HS-5 (cell line): ENCODE measurements around the gene DNMT3B.
A peak's percentile ranks its signal among the peaks of the same experiment; 100 is the strongest.
"Not testable (repeated sequence)": the region's sequence is repeated elsewhere in the genome, so short reads cannot be mapped to it uniquely, and the experiment has no call there.

ENCODE experiments used
- DNase-seq: peaks from one replicate; pipeline ENCODE4 v3.0.0-alpha.2; 2012; ENCODE audit warnings: low read depth

The DNMT3B gene

GRCh38 chr20:32790751-32791057 is 28.5 kb downstream of the DNMT3B start:
- DNase-seq, result no peak

GRCh38 chr20:32792316-32792715 is 30.1 kb downstream of the DNMT3B start:
- DNase-seq, result no peak

GRCh38 chr20:32792731-32793458 is 30.7 kb downstream of the DNMT3B start:
- DNase-seq, result no peak

- no peak for DNase-seq
Measured at GRCh38 chr20:32796383-32796948, 34.3 kb downstream of the DNMT3B start.

- no peak for DNase-seq
Measured at GRCh38 chr20:32796981-32797451, 34.8 kb downstream of the DNMT3B start.

- DNase-seq, result not testable (repeated sequence)
Measured at GRCh38 chr20:32797571-32797970, 35.4 kb downstream of the DNMT3B start.

- DNase-seq, result no peak
Measured at GRCh38 chr20:32798046-32798981, 36.1 kb downstream of the DNMT3B start.

GRCh38 chr20:32803092-32803491 is 40.9 kb downstream of the DNMT3B start:
- DNase-seq, result no peak

GRCh38 chr20:32804022-32804715 is 42.0 kb downstream of the DNMT3B start:
- DNase-seq, result no peak

- no peak for DNase-seq
Measured at GRCh38 chr20:32804817-32805216, 42.6 kb downstream of the DNMT3B start.

GRCh38 chr20:32805721-32806120 is 43.5 kb downstream of the DNMT3B start:
- DNase-seq, result no peak

- no peak for DNase-seq
Measured at GRCh38 chr20:32806356-32806755, 44.2 kb downstream of the DNMT3B start.

- DNase-seq, result no peak
Measured at GRCh38 chr20:32807706-32808105, 45.5 kb downstream of the DNMT3B start.

- no peak for DNase-seq
Measured at GRCh38 chr20:32808438-32808837, 46.3 kb downstream of the DNMT3B start.

GRCh38 chr20:32809907-32810306 is 47.7 kb downstream of the DNMT3B start:
- DNase-seq, result no peak

GRCh38 chr20:32810941-32811340 is 48.8 kb downstream of the DNMT3B start:
- no peak for DNase-seq

- no peak for DNase-seq
Measured at GRCh38 chr20:32811886-32812285, 49.7 kb downstream of the DNMT3B start.

- DNase-seq, result no peak
Measured at GRCh38 chr20:32819992-32820697, 58.0 kb downstream of the DNMT3B start.

- no peak for DNase-seq
Measured at GRCh38 chr20:32820698-32821377, 58.7 kb downstream of the DNMT3B start.

GRCh38 chr20:32822225-32822624 is 60.0 kb downstream of the DNMT3B start:
- no peak for DNase-seq

- peak; percentile 74 for DNase-seq
Measured at GRCh38 chr20:32823078-32823477, 60.9 kb downstream of the DNMT3B start.
